Esophagus muscularis mucosa (tissue), 3 donors: ENCODE data around the gene THSD4.

ENCODE experiments used
- CTCF ChIP-seq, 3 experiments: fragments of 200-600 bp in 2 of 3; fragments of 450-650 bp in 1 of 3; sonication (generic) in 2 of 3; IDR thresholded peaks; one replicate each; pipeline ENCODE4 v1.5.1; 2017 to 2019; ENCODE audit warnings: antibody characterized with exemption in 3 of 3, mild to moderate bottlenecking in 2 of 3, moderate library complexity in 1 of 3
- POLR2A ChIP-seq: fragments of 450-650 bp; IDR thresholded peaks from one replicate; pipeline ENCODE4 v1.6.1; 2017; ENCODE audit warnings: antibody characterized with exemption, moderate library complexity, mild to moderate bottlenecking, low read depth
- POLR2AphosphoS5 ChIP-seq, 2 donors: sonication (generic); formaldehyde crosslinking; IDR thresholded peaks; one replicate each; pipeline ENCODE4 v1.6.1; 2017; ENCODE audit warnings: antibody characterized with exemption in 2 of 2

GRCh38 chr15:71542836-71543235, 427.6 kb downstream of the THSD4 start:
- TF ChIP-seq POLR2A, result no peak
- no peak for TF ChIP-seq CTCF (IDR thresholded peaks at IDR 0.05)
- no peak for TF ChIP-seq POLR2AphosphoS5 (IDR thresholded peaks at IDR 0.05)
